Lower leg skin (tissue), 3 donors: ENCODE measurements around the gene ATF6.

Source experiments
- CTCF ChIP-seq, 3 donors: fragments of 450-650 bp; IDR thresholded peaks; one replicate each; pipeline ENCODE4 v1.5.1; 2016; ENCODE audit warnings: antibody characterized with exemption in 3 of 3, mild to moderate bottlenecking in 3 of 3, moderate library complexity in 2 of 3
- POLR2A ChIP-seq, 2 donors: fragments of 450-650 bp; IDR thresholded peaks; one replicate each; pipeline ENCODE4 v1.6.1; 2016 to 2017; ENCODE audit warnings: antibody characterized with exemption in 2 of 2, mild to moderate bottlenecking in 1 of 2, moderate library complexity in 1 of 2

- TF ChIP-seq POLR2A (IDR thresholded peaks at IDR 0.05) (no peak), CTCF (IDR thresholded peaks at IDR 0.05) (no peak)
These were observed 83.4 kb downstream of the ATF6 start for GRCh38 chr1:161849518-161849917.
